ENCODE data around the gene GCNT3. TPM values are rescaled to one million over a fixed set of nuclear protein-coding genes. Genes with fewer than 3 reads are reported as not detected.

Gene GCNT3
- total RNA-seq, result 0.17 and 0.26 TPM in 2 replicates
- 0.11 and 0.16 TPM in 2 replicates for polyA plus RNA-seq
- polyA plus RNA-seq (2012), result 0.07 and 0.08 TPM in 2 replicates
- polyA minus RNA-seq (ENCODE audit: low replicate concordance), result not detected in 2 replicates

- H2AFZ ChIP-seq (ENCODE audit: low read length), result no peak within 1 kb of the TSS
- no peaks in the 10 kb centered on the region for H4K20me1 ChIP-seq (ENCODE audit: control insufficient read depth, extremely low read depth, insufficient read depth, low read length)
- H3K4me2 ChIP-seq (ENCODE audit: extremely low read depth, insufficient read depth, low read length), result peak within 1 kb of the TSS; percentile 25
- DNase-seq (ENCODE audit: low read depth in 2 of 2), result peak; percentile 8 to 29
- H3K9me3 ChIP-seq (ENCODE audit: control insufficient read depth, insufficient read depth, low read depth, low read length), result no peaks in the 10 kb centered on the region
- no peaks in the 10 kb centered on the region for H3K79me2 ChIP-seq (ENCODE audit: control insufficient read depth, insufficient read depth, low read length)
- H3K4me3 ChIP-seq (replicated peaks in 1 of 4; ENCODE audit: control extremely low read depth in 1 of 4, insufficient read depth in 1 of 4, low read depth in 3 of 4, low read length in 4 of 4), result no peak within 1 kb of the TSS
- no peaks in the 10 kb centered on the region for H3K27me3 ChIP-seq (ENCODE audit: control insufficient read depth, insufficient read depth, low read length)
- TF ChIP-seq CTCF (conservative IDR thresholded peaks at IDR 0.05 in 1 of 2, IDR thresholded peaks at IDR 0.05 in 1 of 2; ENCODE audit: low read depth in 1 of 2, low read length in 2 of 2), result no peak
- no peak for TF ChIP-seq EZH2 (IDR thresholded peaks at IDR 0.05; ENCODE audit: low read length, missing control alignments)
- no peaks in the 10 kb centered on the region for H3K36me3 ChIP-seq (ENCODE audit: control insufficient read depth, insufficient read depth, low read length)
- no peak within 1 kb of the TSS for H3K27ac ChIP-seq (ENCODE audit: insufficient read depth, low read length)
- H3K9ac ChIP-seq (ENCODE audit: insufficient read depth, low read length), result no peak within 1 kb of the TSS
- H3K4me1 ChIP-seq (ENCODE audit: control insufficient read depth, extremely low read depth, insufficient read depth, low read length), result no peaks in the 10 kb centered on the region
Measured at GRCh38 chr15:59611276-59612260, at the start of gene GCNT3. GCNT3 (plus strand) TSS chr15:59611783; CDS start chr15:59618239, 6,456 bp downstream.

- Histone ChIP-seq H3K79me2 (ENCODE audit: control insufficient read depth, insufficient read depth, low read length) (no peaks in the 10 kb centered on the region), H4K20me1 (ENCODE audit: control insufficient read depth, extremely low read depth, insufficient read depth, low read length) (no peaks in the 10 kb centered on the region), H3K9ac (ENCODE audit: insufficient read depth, low read length) (no peak overlapping the region), H3K36me3 (ENCODE audit: control insufficient read depth, insufficient read depth, low read length) (no peaks in the 10 kb centered on the region), H3K4me1 (ENCODE audit: control insufficient read depth, extremely low read depth, insufficient read depth, low read length) (no peaks in the 10 kb centered on the region), H3K4me2 (ENCODE audit: extremely low read depth, insufficient read depth, low read length) (no peak overlapping the region), H3K4me3 (replicated peaks in 1 of 4; ENCODE audit: control extremely low read depth in 1 of 4, insufficient read depth in 1 of 4, low read depth in 3 of 4, low read length in 4 of 4) (no peak overlapping the region), H2AFZ (ENCODE audit: low read length) (no peak overlapping the region), H3K27ac (ENCODE audit: insufficient read depth, low read length) (no peak overlapping the region), H3K27me3 (ENCODE audit: control insufficient read depth, insufficient read depth, low read length) (no peaks in the 10 kb centered on the region), H3K9me3 (ENCODE audit: control insufficient read depth, insufficient read depth, low read depth, low read length) (no peaks in the 10 kb centered on the region)
- TF ChIP-seq EZH2 (IDR thresholded peaks at IDR 0.05; ENCODE audit: low read length, missing control alignments) (no peak), CTCF (conservative IDR thresholded peaks at IDR 0.05 in 1 of 2, IDR thresholded peaks at IDR 0.05 in 1 of 2; ENCODE audit: low read depth in 1 of 2, low read length in 2 of 2) (no peak)
- no peak for DNase-seq (ENCODE audit: low read depth in 2 of 2)
Measured at GRCh38 chr15:59562448-59563186, 49.0 kb upstream of the GCNT3 start.

DNA sequence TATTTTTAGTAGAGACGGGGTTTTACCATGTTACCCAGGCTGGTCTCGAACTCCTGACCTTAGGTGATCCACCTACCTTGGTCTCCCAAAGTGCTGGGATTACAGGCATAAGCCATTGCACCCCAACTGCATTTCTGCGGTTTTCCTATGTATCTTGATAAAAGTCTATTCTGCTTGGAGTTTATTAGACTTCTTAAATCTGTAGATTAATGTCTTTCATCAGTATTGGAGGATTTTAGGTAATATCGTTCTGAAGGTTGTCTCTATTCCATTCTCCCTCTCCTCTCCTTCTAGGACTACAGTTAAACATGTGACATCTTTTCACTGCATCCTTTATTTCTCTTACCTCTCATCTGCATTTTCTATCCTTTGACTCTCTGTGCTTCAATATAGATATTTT is 46.3 kb upstream of the GCNT3 start:
- Histone ChIP-seq H3K4me1 (ENCODE audit: control insufficient read depth, extremely low read depth, insufficient read depth, low read length) (no peaks in the 10 kb centered on the region), H3K27me3 (ENCODE audit: control insufficient read depth, insufficient read depth, low read length) (no peaks in the 10 kb centered on the region), H3K79me2 (ENCODE audit: control insufficient read depth, insufficient read depth, low read length) (no peaks in the 10 kb centered on the region), H4K20me1 (ENCODE audit: control insufficient read depth, extremely low read depth, insufficient read depth, low read length) (no peaks in the 10 kb centered on the region), H3K27ac (ENCODE audit: insufficient read depth, low read length) (no peak overlapping the region), H3K4me2 (ENCODE audit: extremely low read depth, insufficient read depth, low read length) (no peak overlapping the region), H3K36me3 (ENCODE audit: control insufficient read depth, insufficient read depth, low read length) (no peaks in the 10 kb centered on the region), H3K9ac (ENCODE audit: insufficient read depth, low read length) (no peak overlapping the region), H3K9me3 (ENCODE audit: control insufficient read depth, insufficient read depth, low read depth, low read length) (no peaks in the 10 kb centered on the region), H2AFZ (ENCODE audit: low read length) (no peak overlapping the region), H3K4me3 (replicated peaks in 1 of 4; ENCODE audit: control extremely low read depth in 1 of 4, insufficient read depth in 1 of 4, low read depth in 3 of 4, low read length in 4 of 4) (no peak overlapping the region)
- TF ChIP-seq CTCF (conservative IDR thresholded peaks at IDR 0.05 in 1 of 2, IDR thresholded peaks at IDR 0.05 in 1 of 2; ENCODE audit: low read depth in 1 of 2, low read length in 2 of 2) (no peak), EZH2 (IDR thresholded peaks at IDR 0.05; ENCODE audit: low read length, missing control alignments) (no peak)
- DNase-seq (ENCODE audit: low read depth in 2 of 2), result no peak

Measured in fibroblast of lung (primary cell).